GM12874 (cell line): ENCODE results near the gene NXPE3.
A peak's percentile ranks its signal among the peaks of the same experiment; 100 is the strongest.

Experiments used
- TF ChIP-seq, protein P1 (sequence below): IDR thresholded peaks from 2 replicates; pipeline ENCODE4 v1.5.1; 2011; ENCODE audit warnings: low read depth, mild to moderate bottlenecking, control low read depth, low read length, moderate library complexity; ENCODE audit not compliant: insufficient read depth

NXPE3 gene

DNA sequence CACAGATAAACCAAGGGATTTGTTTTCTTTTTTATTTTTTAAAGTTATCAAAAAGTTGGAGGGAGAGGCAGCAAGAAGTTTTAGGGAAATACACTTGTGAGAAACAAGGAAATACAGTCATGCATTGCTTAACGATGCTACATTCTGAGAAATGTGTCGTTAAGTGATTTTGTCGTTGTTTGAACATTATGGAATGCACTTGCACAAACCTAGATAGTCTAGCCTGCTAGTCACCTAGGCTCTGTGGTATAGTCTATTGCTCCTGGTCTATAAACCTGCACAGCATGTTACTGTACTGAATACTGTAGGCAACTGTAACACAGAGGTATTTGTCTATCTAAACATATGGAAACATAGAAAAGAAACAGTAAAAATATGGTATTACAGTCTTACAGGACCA, 68.3 kb downstream of the NXPE3 start:
- TF ChIP-seq, protein P1, sequence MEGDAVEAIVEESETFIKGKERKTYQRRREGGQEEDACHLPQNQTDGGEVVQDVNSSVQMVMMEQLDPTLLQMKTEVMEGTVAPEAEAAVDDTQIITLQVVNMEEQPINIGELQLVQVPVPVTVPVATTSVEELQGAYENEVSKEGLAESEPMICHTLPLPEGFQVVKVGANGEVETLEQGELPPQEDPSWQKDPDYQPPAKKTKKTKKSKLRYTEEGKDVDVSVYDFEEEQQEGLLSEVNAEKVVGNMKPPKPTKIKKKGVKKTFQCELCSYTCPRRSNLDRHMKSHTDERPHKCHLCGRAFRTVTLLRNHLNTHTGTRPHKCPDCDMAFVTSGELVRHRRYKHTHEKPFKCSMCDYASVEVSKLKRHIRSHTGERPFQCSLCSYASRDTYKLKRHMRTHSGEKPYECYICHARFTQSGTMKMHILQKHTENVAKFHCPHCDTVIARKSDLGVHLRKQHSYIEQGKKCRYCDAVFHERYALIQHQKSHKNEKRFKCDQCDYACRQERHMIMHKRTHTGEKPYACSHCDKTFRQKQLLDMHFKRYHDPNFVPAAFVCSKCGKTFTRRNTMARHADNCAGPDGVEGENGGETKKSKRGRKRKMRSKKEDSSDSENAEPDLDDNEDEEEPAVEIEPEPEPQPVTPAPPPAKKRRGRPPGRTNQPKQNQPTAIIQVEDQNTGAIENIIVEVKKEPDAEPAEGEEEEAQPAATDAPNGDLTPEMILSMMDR, result no peak

DNA sequence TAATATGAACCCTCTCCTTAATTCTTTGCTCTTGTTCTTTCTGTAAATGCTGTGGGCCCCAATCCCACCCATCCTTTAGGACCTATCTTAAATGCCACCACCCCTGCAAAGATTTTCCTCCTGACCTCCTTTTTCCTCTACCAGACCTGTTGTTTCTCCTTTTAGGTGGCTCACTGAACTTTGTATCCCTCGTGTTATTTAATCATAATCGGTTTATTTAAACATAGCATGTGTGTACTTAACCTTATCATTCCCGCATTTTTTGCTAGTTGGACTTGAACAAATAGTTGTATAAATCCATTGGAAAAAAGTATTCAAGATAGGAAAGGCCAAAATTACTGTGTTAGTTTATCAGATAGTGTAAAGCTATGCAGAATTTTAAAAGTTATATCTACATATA, 69.3 kb downstream of the NXPE3 start:
- TF ChIP-seq, protein P1, result no peak

DNA sequence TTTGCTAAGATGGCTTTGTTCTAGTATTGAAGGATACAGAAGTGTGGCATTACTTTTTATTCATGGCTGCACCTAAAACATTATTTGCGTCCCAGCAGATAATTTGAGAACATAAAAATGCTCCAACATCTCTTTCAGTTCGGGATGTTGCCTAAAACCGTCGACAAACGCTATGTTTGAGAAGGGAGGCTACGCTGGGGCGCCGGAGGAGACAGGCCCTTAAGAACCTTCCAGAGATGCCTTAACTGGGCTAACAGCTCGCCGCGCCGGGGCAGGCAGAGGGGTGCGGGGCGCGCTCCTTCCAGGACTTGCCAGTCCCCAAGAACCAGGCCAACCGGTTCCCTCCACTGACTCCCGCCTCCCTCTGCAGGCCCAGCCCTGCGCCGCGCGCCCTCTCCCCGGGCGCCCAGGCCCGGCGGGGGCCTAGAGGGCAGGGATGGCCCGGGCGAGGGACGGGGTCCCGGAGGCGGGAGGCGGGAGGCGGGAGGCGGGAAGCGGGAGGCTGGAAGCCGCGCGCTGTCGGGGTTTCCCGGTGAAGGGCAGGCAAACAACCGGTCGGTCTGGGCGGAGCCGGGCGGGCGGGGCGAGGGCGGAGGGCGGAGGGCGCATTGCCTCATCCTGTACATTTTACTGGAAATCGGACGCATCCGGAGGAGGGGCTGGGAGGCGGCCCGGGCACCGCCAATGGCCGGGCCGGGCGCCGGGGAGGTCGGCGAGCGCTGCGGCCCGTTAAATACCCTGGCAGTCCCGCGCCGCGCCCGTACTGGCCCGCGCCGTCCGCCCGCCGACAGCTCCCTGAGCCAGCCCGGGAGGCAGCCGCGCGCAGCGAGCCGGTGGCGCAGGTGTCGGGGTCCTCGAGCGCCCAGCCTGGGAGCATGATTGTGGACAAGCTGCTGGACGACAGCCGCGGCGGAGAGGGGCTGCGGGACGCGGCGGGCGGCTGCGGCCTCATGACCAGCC, 70.0 kb downstream of the NXPE3 start, which contains the start of gene NFKBIZ:
NFKBIZ (plus strand) TSS at position 761 of the 960 bp plus-strand sequence; CDS start at position 876, 115 bp downstream.
- TF ChIP-seq, protein P1, result no peak

DNA sequence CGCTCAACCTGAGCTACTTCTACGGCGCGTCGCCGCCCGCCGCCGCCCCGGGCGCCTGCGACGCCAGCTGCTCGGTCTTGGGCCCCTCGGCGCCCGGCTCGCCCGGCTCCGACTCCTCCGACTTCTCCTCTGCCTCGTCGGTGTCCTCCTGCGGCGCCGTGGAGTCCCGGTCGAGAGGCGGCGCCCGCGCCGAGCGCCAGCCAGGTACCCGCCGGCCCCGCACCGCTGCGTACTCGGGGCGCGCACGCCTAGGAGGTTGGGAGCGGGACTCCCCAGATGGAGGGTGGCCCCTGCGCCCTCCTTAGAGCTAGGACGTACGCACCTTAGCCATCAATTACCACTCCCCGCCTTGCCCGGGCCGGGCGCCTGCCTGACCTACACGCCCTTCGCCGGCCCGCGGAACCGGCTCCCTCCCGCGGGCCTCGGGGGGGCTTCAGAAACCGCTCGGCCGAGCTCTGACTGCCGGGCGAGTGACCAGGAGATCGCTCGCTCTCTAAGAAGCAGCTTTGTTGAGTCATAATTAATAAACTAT, 70.8 kb downstream of the NXPE3 start:
- TF ChIP-seq, protein P1, result peak; percentile 16; the same call in 1 of the 2 replicates

DNA sequence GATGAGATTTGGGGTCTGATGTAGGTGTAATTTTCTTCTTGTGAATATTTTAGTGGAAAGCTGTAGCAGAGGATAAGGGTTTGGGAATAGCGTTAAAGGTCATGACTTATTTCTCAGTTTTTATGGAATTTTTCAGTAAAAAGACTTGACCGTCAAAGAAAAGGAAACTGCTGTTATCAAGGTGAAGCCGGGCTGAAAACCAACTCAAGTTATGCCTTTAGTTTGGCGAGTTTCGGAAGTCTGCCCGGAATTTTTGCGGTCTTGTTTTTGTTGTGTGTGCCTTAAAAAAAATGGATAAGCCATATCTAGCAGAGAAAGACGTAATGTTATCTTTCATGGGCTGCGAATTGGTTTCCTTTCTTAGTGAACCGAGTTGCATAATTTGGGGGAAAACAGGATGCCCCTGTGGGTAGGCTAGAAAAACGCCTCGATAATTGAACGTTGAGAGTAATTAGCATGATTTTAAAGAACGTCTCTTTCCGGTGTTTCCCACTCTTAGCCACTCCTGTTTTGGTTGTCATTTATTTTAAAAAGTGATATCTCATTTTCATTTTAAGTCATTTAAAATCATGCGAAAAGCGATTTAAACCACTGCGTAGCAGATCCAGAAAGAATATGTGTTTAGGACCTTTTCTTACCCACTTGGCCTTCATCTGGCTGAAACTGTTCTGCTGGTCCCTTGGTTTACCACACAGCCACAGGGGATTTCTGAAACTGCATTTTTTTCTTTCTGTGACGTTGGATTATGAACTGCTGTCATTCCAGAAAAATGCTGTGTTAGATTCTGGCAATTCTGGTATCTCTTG, 71.4 kb downstream of the NXPE3 start:
- TF ChIP-seq, protein P1, result no peak

DNA sequence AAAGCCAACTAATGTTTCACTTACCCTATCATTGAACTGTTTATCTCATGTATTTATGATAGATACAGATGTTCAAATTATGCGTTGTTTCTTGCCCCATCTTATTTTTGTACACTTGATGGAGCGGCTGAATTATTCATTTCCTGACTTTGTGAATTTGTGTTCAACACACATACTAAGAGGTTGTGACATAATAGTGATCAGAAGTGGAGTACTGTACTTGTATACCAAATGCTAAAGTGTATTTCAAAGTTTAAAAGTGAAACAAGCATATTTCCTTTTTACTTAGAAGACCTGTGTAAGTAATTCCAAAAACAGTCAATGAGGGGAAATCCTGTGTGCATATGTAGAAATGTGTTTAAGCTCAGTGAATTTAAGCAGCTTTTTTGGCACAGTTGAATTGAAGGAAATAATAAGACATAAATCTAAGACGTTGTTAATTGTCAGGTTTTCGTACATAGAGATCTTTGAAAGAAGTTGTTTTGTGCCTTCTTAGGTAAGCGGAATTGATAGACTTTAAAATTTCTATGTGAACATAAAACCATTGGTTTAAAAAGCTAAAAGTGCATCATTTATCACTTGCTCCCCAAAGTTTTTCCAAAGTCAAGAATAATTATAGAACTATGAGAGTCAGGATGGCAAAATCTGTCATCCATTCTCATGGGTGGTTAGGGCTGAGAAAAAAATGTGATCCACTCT, 72.2 kb downstream of the NXPE3 start:
- TF ChIP-seq, protein P1, result no peak
